ENCODE results near the gene MBD5.

Gene MBD5

DNA sequence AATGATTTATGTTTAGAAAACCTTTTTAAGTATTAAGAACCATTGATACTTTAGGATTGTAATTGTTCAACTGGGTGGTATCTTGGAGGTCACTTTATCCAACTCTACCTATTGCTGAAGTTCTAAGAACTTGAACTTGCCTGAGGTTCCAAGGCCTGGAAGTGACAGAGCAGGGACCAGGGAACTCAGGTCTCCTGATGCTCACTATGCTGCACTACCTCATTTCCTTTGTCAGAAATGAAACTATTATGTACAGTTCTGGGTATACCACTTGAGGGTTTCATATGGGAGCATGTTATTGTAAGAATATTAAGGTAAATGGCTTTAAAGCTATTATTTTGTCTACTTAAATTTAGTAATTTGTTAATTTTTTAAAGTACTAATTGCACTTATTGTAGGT lies 3.0 kb downstream of the MBD5 start:
- peak; percentile 4 for DNase-seq

DNA sequence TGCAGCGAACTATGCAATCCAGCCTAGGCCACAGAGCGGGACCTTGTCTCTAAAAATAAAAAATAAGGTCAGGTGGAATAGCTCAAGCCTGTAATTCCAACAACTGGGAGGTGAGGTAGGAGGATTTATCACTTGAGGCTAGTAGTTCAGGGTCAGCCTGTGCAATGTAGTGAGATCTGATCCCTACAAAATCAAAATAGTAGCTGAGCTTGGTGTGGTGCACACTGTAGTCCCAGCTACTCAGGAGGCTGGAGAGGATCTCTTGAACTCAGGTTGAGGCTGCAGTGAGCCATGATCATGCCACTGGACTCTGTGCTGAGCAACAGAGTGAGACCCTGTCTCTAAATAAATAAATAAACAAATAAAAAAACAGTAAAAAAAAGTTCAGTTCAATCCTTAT lies 5.7 kb downstream of the MBD5 start:
- no peak for DNase-seq

DNA sequence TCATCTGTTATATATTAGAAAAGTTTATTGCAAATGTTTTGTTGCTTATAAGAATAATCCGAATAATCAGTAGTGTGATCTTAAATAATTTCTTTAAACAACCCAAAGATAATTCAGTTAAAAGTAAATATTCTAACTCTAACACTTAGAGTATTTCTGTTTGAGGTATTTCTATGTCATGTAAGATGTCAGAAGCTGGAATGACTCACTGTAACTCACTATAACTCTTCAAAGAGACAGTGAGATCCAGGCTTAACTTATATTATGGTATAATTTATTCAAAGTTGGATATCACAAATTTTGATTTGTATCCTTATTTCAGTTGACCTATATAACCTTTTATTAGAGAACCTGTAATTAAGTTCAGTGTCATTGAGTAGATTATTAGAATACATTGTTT lies 6.9 kb downstream of the MBD5 start:
- DNase-seq: no peak

DNA sequence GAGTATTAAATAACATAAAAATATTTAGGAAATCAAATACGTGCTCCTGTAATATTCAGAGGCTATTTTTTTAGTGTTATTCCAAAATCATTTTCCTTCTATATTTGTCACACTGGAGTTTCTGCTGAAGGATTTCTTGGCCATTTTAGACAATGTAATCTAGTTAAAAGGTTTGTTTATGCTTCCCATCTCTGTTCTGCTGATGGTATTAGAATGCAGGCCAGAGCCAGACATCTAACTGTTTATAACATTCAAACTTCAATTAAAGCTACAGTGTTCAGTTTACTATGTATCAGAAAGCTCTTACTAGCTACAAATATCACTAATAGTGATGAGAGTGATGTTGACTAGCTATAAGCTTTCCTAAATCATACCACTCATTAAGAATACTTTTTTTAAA lies 7.9 kb downstream of the MBD5 start:
- DNase-seq: no peak

DNA sequence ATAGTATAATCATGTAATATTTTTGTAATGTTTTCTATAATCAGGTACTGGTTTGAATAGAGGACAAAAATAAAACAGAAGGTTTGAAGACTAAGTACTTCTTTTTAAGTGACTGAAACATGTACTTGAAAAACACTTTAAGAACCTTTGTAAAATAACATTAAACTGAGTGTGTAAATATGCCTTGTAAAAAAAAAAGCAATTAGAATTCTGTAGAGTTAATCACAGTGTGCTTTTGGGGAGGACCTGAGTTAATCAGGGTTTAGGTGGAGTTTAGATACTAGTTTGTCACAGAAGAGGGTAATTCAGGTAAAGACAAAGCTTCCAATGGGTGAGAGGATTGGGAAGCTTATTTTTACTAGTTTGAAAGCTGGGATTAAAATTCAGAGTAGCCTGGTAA lies 10.3 kb downstream of the MBD5 start:
- no peak for DNase-seq

DNA sequence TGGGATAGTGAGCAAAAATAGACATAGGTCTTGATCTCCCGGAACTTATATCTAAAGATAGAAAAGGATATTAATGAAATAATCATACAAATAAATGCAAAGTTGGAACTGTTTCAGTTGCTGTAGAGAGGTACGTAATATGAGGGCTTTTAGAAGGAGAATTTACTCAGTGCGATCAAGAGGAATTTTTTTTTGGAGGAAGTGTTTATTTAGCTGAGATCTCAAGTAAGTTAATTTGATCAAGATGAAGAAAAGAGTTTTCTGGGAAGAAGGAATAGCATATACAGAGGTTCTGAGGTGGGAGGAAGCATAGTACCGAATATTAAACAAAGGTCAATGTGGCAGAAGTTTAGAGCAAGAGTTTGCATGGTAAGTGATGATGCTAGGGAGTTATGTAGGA lies 11.3 kb downstream of the MBD5 start:
- no peak for DNase-seq

DNA sequence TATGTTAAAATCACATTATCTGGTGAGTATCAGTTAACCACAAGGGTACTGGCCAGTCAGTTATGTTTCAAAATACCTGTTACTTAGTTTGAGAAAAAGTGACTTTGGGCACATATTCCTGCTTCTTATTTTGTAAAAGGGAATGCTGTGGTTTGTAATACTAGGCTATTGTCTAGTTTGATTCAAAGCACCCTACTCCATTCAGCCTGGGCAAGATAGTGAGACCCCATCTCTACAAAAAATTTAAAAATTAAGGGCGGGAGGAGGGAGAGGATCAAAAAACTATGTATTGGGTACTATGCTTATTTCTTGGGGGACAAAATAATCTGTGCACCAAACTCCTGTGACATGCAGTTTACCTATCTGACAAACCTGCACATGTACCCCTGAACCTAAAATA lies 18.9 kb downstream of the MBD5 start:
- DNase-seq: no peak

DNA sequence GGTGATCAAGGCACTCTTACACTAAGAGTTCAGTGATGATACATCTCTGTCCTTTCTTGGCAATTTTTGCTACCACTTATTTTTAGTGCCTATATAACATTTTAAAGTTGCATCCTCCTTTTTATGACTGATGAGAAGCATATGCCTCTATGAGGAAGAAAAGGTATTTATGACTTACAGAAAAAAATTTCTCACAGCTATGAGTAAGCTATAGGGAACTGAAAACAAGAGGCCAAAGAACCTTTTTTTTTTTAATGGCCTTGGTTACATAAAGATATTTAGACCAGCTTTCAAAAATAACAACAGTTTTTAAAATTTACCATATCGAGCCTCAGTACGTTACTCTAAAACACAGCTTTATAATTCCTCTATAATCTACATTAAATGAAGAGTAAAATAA lies 21.3 kb downstream of the MBD5 start:
- no peak for DNase-seq

DNA sequence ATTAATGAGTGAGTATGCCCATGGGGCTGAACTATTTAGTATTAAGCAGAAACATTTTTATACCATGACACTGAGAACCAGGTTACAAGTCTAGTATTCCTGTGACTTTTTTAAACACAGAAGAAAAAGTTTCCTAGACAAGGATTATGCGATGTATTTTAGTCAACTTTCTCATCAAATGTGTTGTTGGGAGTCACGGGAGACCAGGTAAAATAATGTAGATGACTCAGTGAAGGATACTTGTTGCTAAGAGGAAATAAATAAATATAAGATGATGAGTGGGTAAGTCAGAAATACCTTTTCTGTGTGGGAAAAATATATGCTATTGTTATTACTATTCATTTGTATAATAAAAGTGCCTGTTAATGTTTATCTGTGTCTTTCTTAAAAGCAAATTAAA lies 23.4 kb downstream of the MBD5 start:
- no peak for DNase-seq

DNA sequence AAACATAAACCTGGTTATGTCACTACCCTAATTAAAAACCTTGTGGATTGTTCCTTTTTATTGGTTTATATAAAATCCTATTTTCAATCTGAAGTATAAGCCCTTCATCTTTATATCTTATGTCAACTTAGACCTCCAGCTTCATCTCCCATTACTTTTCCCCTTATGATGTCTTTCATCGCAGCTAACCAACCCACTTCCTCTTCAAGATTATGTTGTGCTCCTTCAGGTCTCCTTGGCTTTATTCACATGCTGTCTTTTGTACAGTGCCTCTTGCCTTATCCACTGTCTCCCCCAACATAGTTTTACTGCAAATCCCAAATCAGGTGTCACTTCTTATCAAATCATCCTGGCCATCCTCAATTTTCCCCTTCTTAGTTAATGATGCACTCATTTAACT lies 25.9 kb downstream of the MBD5 start:
- no peak for DNase-seq

DNA sequence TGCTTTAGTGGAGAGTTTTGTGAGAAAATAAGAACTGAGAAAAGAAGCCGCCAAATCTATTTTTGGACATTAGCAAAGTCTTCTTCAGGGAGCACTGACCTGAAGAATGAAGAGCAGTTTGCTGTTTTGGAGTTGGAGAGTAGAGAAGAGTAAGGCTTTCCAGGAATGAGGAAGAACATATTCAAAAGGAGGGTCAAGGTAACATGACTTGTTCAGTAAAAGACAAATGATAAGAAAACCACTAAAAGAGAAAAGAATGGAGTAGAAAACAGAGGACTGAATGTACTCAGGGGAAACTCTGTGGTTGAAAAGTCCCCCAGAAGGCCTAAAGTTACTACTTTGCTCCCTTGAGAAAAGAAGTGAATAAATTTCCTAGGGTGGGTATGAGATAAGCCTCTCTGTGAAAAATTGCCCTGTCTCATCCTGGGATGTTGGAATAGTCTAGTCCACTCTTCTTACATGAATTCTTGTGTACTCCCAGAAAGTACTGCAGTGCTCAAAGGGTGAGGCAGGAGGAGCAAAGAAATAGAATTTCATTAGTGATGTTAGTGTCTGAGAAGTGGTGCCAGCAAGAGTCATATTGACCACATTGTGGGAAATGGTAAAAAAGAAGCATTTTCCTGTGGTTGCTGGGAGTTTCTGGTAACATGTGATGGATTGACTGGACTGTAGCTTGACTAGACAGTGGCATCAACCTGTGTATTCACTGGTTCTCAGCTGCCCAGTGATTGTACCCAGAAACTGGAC lies 27.8 kb downstream of the MBD5 start:
- no peak for DNase-seq

DNA sequence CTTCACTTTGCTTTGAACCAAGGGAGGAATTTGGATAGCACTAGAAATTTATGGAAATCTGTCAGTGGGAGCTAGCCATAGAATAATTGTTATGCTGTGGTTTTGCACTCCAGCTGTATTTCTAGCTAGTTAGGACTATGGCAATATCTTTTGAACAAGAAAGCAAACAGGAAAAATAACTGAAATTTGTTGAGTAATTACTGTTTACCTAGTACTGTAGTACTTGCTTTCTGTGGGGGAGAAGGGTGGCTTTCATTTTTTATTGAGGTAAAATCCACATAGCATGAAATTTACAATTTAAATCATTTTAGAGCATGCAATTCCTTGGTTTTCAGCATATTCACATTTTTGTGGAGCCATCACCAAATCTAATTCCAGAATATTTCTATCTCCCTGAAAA lies 28.4 kb downstream of the MBD5 start:
- DNase-seq: no peak

DNA sequence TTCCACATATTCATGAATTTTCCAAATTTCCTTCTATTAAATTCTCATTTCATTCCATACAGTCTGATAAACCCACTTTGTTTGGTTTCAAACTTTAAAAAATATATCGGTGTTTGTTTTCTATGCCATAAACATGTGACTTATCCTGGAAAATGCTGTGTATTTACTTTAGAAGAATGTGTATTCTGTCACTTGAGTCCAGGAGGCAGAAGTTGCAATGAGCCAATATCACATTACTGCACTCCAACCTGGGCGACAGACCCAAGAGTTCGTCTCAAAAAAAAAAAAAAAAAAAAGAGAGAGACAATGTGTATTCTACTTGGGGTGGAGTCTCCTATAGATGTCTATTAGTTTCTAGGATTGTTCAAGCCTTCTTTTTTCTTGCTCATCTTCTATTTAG lies 31.8 kb downstream of the MBD5 start:
- no peak for DNase-seq

DNA sequence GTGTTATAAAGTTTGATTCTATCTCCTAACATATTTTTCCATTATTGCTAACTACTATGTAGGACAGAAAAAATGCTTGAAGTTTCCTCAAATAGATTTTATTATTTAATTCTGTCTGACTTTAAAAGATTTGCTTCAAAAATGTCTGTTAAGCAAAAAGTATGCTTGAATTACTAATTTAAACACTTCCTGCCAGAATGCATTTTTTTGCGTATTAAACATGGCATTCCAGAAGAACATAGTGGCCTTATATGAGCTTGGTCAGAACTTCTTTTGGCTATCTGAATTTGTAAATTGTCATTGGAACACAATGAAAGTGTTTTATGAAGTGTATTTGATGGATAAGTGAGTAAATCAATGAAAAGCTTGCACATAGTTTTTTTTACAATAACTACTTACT lies 37.8 kb downstream of the MBD5 start:
- DNase-seq: no peak

DNA sequence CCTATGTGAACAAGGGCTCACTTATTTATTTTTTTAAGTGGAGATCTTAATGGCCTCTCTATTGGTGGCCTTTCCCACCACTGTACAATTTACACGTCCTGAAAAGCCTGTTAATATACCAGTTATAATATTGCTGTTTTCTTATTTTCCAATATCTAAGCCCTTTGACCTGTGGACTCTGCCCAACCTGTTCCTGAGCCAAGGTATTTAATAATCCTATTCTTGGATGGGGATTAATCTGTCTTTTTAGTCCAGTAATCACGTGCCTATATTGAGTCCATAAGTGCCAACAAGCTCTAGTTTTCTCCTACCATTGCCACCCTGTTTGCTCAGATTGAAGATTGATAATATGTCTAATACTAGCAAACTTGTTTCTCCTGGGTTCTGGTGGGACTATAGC lies 42.7 kb downstream of the MBD5 start:
- no peak for DNase-seq

DNA sequence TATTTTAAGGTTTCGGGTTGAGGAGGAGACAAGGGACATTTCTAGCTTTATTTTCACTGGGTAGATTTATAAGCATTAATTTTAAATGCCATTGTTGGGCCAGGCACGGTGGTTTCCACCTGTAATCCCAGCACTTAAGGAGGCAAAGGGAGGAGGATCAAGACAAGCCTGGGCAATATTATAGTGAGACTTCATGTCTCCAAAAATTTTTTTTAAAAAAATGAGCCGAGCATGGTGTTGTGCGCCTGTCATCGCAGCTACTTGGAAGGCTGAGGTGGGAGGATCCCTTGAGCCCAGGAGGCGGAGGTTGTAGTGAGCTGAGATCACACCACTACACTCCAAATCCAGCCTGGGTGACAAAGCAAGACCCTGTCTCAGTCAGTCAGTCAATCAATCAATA lies 45.0 kb downstream of the MBD5 start:
- DNase-seq: no peak

DNA sequence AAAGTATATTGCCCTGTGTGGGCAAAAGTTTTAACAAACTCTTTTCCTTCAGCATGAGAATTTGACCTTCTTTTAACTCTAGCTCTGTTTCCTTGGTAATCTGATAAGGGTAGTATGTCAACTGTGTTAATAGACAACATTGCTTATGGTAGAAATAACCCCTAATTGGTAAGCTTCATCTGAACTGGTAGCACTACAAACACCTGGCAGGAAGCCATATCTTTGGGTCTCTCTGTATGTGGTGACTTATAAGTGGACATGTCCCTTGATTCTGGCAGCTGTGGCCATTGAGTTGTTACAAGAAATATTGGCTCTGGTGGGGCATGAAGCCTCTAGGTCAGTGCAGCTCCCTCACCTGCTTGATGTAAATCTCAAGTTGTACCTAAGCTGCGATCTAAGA lies 46.9 kb downstream of the MBD5 start:
- DNase-seq: no peak

DNA sequence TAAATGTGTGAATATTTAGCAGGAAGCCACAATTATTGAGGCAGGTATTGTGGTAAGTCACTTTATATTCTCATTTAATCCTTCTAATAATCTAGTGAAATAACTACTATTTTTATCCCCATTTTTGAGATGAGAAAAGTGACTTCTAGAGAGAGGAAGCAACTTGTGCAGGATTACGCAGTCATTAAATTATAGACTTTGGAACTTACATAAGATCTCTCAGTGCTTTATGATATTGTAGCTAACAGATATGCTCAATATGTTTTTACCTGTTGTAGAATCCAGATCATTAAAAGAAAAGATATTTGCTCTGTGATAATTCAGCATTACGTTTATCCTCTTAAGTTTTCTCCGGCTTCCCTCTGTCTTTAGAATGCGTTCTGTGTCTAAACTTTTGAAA lies 50.5 kb downstream of the MBD5 start:
- DNase-seq: no peak

DNA sequence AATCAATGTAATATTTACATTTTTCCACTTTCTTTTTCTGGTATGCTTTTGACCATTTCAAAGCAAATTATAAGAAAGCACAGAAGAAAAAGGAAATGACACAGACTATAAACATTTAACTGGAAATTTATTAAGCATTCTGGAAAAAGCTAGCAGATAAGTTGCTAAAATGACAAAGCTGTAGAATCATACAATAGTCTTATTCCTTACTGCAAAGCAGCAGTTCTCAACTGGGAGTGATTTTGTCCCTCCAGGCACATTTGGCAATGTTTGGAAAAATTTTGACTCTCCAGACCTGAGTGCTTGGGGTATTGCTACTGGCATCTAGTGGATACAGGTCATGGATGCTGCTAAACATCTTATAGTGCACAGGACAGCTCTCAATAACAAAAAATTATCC lies 75.1 kb downstream of the MBD5 start:
- no peak for DNase-seq

DNA sequence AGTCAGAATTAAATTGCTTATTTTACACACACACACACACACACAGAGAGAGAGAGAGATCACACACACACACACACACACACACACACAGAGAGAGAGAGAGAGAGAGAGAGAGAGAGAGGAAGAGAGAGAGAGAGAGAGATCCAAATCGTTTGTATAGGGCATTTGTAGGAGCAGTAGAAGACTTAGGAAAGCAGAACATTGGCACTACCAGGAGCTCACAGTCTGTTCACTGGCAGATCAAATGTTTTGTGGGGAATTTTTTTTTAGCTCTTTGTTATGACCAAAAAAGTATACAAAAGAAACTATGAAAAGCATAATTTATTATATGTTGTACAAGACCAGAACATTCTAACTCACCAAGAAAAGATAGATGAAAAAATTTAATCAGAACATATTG lies 81.8 kb downstream of the MBD5 start:
- DNase-seq: no peak

DNA sequence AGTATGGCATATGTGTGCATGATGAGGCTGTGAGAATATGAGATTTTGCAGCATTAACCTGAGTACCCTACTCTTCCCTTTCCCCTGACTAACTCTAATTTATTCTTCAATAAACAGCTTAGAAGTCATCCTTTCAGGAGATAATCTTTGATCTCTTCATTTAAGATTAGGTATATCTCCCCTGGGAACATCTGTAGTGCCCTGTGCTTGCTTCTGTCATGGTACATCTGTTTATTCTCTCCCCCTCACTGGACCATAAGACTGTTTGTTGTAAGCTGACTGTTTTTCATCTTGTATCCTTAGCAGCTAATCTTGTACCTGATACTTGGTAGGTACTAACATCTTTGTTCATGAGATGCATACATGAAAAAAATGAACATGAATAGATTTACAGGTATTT lies 83.1 kb downstream of the MBD5 start:
- DNase-seq: no peak

DNA sequence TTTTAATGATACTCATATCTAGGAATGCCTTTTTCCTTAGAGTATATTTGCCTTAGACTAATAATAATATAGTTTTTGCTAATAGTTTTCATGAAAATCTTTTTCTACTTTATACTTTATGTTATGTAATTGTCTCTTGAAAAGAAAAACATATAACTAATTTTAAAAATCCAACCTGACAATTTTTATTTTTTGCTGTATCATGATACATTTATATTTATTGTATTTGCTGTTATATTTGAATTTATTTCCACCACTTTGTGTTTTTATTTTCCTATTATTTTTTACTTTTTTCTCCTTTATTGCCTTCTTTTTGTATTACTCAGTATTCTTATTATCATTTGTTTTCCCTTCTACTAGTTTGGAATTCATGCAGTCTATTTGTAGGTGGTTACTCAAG lies 85.4 kb downstream of the MBD5 start:
- DNase-seq: no peak

DNA sequence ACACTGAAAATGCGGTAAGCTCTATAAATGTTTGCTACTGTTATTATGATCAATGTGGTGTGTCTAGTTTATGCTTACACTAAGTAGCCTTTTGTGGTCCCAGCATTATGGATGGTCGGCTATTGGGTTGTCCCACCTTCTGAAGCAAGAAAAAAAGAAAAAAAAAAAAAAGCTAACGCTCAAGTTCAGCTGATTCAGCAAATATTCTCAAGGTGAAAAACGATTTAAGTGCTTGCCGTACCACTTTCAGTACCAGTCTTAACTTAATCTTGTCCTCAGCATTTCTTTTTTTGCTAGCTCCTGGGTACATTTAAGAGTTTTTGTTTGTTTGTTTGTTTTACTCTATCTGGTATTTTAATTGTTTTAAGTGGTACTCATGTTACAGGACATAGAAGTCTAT lies 87.5 kb downstream of the MBD5 start:
- no peak for DNase-seq

DNA sequence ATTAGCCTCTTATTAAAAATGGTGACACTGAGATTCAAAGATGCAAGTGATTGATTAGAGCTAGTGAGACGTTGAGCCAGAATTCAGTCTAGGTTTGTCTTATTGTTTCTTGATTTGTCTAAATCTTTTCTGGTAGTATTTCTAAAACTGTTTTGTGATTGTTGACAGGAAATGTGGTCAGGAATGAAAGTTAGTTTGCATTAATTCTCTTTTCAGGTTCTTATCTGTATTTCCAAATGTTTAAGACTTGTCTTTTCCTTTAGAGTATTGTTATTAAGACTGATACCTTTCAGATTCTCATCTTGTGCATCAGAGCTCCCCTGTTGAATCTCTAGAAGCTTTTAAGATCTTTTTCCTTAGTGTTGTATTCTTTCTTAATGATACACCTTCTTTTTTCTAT lies 89.3 kb downstream of the MBD5 start:
- DNase-seq: no peak

DNA sequence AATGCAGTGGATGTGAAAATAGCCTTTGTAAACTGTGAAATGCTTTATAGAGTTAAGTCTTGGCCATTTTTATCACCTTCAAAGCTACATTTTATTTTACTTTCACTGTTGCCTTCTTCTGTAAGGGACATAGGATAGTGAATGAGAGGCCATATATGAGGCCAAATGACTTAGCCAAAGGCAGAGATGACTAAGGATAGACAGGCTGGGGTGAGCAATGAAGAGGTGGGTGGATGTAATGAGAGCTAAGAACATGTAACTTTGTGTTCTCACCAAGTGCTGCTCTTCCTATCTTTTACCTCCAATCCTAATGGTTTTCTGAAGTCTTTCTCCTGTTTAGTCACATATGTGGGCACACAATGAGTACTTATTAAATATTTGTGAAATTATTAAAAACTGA lies 101.9 kb downstream of the MBD5 start:
- no peak for DNase-seq

DNA sequence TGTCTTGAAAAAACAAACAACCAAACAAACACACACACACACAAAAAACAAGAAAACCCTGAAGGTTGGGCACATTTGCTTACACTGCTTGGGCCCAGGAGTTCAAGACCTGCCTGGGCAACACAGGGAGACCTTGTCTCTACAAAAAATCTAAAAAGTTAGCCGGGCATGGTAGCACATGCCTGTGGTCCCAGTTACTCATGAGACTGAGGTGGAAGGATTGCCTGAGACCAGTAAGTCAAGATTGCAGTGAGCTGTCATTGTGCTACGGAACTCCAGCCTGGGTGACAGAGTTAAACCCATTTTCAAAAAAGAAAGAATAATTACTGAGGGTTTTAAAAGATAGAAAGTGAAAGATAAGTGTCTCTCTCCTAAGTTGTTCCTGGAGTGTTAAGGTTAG lies 103.4 kb downstream of the MBD5 start:
- no peak for DNase-seq
